GM08714 (cell line): ENCODE data around the gene SRGN.

Experiments
- H3K4me3 ChIP-seq: fragments of 200-500 bp; sonication (Bioruptor generic); 2 replicates; pipeline ENCODE4 v1.5.1; 2014; ENCODE audit warnings: mild to moderate bottlenecking, low read length, inconsistent platforms
- ZNF274 ChIP-seq: IDR thresholded peaks from 2 replicates; pipeline ENCODE4 v1.6.1; 2012; ENCODE audit warnings: mild to moderate bottlenecking, low read depth, low read length

The SRGN gene

GRCh38 chr10:69056129-69056528 lies 31.8 kb upstream of the SRGN start:
- TF ChIP-seq ZNF274: no peak
- H3K4me3 ChIP-seq: no peak overlapping the region; the same call in 1 of the 2 replicates

- no peak for TF ChIP-seq ZNF274
- no peak overlapping the region; the same call in 1 of the 2 replicates for H3K4me3 ChIP-seq
These were observed 31.2 kb upstream of the SRGN start for GRCh38 chr10:69056536-69057260.

- peak overlapping the region; percentile 8; the same call in 1 of the 2 replicates for H3K4me3 ChIP-seq
- TF ChIP-seq ZNF274: no peak
These were observed 30.5 kb upstream of the SRGN start for GRCh38 chr10:69057261-69057950.

- peak overlapping the region; percentile 8; the same call in 1 of the 2 replicates for H3K4me3 ChIP-seq
- no peak for TF ChIP-seq ZNF274
These were observed 30.0 kb upstream of the SRGN start for GRCh38 chr10:69057951-69058297.

- no peak overlapping the region for H3K4me3 ChIP-seq
- TF ChIP-seq ZNF274: no peak
These were observed 27.6 kb upstream of the SRGN start for GRCh38 chr10:69060127-69060798.

GRCh38 chr10:69061305-69062161 lies 26.4 kb upstream of the SRGN start:
- peak overlapping the region; percentile 32; the same call in 1 of the 2 replicates for H3K4me3 ChIP-seq
- TF ChIP-seq ZNF274: no peak

- no peak overlapping the region for H3K4me3 ChIP-seq
- TF ChIP-seq ZNF274: no peak
These were observed 25.0 kb upstream of the SRGN start for GRCh38 chr10:69062901-69063300.

GRCh38 chr10:69064762-69065328 lies 23.1 kb upstream of the SRGN start:
- TF ChIP-seq ZNF274: no peak
- H3K4me3 ChIP-seq: no peak overlapping the region

- no peak overlapping the region; the same call in 1 of the 2 replicates for H3K4me3 ChIP-seq
These were observed 22.2 kb upstream of the SRGN start for GRCh38 chr10:69065406-69066361.

GRCh38 chr10:69067189-69067588 lies 20.7 kb upstream of the SRGN start:
- TF ChIP-seq ZNF274: no peak
- no peak overlapping the region for H3K4me3 ChIP-seq

More at GRCh38 chr10:69065406-69066361, 22.2 kb upstream of the SRGN start:
- no peak for TF ChIP-seq ZNF274

- no peak for TF ChIP-seq ZNF274
- no peak overlapping the region for H3K4me3 ChIP-seq
These were observed 19.4 kb upstream of the SRGN start for GRCh38 chr10:69068549-69068948.
